GM21423 (cell line): ENCODE data around the gene GRWD1.

Experiments used
- ATAC-seq: cut with Tn5 transposase; IDR thresholded peaks from one replicate; pipeline ENCODE4 v1.9.1; 2021; ENCODE audit warnings: mild to moderate bottlenecking, moderate library complexity; ENCODE audit not compliant: unreplicated experiment

Gene GRWD1

DNA sequence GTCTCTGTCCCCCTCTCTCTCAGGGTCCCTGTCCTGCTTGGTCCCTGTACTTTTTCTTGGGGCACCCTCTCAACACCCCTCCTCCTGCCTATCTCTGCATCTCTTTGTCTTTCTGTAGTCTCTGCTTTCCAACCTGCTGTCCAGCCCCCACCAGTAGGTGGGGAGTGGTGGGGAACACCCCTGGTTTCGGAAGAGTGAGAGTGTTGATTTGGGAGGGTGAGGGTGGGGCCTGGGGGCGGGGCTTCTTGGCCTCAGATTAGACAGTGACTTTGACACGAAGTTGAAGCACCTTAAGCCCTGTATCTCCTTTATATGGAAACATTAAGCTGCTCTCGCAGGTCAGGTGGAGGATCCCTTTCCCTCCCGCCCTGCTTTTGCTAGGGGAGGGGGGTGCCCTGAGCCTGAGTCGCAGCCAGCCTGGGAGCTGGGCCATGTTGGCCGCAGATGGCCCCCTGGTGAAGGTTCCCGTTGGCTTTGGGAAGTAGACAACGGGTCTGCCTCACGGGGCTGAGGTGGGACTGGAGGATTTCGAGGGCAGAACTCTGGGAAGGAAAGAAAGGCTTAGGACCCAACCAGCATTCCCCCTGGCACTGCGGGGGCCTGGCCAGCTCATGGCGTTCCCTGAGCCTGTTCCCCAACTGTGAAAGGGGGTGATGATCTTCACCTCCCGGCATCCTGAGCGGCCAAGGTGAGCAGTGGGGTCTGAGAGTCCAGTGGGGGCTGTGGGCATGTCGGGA lies 9.6 kb downstream of the GRWD1 start, which contains the start of gene KCNJ14:
Gene KCNJ14, plus strand, starts transcription at position 404 of the 737 bp plus-strand sequence. CDS start 6,151 bp downstream, outside the sequence.
- no peak for ATAC-seq

DNA sequence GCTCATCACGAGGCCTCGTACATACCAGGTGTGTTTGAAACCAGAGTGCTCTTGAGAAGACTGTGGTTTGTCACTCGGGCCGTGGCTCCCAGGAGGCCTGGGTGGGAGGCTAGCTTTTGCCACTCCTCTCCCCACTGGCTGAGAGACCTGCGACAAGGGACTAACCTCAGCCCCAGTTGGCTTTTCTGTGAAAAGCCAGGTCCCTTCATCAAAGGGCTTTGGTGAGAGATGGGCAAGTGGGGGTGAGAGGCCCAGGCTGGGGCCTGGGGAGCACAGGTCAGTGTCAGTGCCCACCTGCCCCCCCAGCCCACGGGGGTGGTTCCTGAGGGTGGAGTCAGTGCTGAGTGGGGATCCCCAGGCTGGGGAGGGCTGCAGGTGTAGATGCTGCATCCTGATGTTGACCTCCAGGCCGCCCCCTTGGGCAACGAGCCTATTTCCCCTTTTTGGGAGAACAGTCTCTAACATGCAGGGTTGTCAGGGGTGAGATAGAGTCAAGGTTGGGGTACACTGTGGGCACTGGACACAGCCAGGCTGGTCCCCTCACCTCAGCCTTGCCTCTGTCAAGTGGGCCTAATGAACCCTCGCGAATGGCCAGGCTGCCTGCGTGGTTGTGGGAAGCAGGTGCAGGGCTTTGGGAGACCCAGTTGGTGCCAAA lies 10.3 kb downstream of the GRWD1 start:
- ATAC-seq, result no peak

DNA sequence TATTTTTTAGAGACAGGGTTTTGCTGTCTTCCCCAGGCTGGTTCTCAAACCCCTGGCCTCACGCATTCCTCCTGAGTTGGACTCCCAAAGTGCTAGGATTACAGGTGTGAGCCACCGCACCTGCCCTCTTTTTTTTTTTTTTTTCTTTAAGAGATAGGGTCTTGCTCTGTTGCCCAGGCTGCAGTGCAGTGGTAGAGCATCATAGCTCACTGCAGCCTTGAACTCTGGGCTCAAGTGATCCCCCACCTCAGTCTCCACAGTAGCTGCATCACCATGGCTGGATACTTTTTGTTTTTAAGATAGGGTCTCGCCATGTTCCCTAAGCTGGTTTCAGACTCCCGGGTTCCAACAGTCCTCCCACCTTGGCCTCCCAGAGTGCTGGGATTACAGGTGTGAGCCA lies 11.1 kb downstream of the GRWD1 start:
- no peak for ATAC-seq

DNA sequence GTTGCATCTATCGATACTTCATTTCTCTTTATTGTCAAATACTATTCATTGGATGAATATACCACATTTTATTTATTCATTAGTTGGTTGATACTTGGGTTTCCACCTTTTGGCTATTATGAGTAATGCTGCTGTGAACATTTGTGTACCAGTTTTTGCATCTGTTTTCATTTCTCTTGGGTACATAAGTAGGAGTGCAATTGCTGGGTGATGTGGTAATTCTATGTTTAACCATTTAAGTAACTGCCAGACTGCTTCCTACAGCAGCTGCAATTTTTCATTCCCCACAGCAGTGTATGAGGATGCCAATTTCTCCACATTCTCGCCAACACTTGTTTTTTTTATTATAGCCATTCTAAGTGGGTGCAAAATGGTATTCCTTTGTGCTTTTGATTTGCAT lies 12.2 kb downstream of the GRWD1 start:
- no peak for ATAC-seq

DNA sequence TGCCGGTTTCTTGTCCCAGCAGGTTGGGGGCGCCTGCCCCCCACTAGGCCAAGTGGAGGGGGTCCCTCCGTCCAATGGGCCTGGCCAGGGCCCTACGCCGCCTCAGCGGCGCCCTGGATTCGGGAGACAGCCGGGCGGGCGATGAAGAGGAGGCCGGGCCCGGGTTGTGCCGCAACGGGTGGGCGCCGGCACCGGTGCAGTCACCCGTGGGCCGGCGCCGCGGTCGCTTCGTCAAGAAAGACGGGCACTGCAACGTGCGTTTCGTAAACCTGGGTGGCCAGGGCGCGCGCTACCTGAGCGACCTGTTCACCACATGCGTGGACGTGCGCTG lies 15.8 kb downstream of the GRWD1 start:
- ATAC-seq, result no peak

DNA sequence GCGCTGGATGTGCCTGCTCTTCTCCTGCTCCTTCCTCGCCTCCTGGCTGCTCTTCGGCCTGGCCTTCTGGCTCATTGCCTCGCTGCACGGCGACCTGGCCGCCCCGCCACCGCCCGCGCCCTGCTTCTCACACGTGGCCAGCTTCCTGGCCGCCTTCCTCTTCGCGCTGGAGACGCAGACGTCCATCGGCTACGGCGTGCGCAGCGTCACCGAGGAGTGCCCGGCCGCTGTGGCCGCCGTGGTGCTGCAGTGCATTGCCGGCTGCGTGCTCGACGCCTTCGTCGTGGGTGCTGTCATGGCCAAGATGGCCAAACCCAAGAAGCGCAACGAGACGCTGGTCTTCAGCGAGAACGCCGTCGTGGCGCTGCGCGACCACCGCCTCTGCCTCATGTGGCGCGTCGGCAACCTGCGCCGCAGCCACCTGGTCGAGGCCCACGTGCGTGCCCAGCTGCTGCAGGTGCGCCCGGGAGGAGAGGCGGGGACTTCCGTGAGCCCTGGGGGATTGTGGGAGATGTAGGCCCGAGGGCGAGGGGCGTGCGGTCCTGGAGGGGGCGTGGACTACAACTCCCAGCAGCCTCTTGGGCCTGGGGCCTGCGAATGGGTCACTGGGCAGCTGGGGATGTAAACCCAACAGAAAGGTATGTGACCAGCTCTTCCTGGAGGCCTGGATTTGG lies 16.3 kb downstream of the GRWD1 start:
- ATAC-seq, result no peak

DNA sequence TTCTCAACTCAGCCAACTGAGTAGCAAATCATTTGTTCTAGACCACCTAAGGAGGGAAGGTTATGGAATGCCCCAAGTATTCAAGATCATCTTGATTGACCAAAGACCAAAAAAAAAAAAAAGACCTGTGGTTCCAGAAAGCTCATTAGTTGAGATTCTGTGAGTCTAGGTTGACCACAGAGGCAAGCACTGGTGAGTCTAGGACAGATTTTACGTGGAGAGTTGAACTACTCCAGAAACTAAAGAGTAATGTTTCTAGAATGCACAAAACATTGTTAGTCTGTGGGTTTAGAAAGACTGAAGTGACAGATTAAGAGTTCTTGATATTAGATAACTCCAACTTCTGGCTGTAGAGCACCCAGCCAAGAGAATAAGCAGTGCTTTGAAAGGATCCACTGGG lies 19.4 kb downstream of the GRWD1 start:
- ATAC-seq, result no peak

DNA sequence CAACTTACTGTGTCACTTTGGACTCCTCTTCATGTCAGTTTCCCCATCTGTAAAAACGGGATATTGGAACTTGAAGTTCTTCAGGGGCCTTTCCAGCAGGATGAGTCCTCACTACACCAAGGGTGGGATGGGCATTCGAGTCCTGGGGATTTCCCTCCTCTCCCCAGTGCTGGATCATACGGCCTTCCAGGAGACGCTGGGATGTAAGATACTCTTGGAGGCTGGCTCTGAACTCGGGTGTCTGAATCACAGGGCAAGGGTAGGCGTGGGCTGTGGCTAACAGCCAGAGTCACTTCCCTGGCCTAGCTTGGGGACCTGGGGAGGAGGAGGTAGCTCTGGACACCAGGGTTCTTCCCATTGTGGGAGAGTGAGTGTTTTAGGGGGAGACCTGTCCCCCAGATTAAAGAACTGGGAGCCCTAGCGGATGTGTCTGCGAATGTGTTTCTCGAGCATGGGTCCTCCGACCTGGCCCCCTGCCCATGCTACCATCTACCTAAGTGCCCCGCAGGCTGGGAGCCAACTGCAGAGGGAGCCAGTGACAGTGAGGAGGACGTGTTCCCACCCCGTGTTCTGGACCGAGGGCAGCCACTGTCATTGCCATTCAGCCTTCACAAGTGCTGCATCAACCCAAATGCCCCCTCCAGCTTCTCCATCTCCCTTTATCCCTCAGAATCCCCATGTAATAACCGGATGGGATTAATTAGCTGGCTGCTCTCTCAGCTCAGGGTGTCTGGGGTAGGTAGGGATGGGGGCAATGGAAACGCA lies 21.0 kb downstream of the GRWD1 start:
- ATAC-seq, result no peak

DNA sequence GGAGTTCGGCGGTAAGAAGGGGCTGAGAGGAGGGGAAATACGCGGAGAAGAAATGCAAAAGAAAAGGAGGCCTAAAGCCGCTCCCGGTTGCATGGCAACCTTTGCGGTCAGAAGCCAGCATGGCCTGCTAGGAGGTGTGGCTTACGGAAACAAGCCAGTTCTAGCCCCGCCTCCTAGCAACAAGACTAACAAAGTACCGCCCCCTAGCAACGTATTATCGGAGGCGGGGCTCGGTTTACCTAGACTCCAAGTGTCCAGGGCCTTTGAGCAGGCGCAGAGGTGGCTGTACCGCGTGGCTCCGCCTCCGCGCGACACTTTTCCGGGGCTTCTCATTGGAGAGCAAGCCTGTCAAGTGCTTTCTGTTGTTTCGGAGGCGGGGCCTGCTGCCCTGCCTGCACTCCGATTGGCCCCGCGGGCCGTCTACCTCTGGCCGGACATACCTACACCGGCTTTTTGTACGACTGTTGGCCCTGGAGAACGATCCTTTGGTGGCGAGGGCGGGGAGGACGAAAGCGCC lies 23.0 kb downstream of the GRWD1 start:
- ATAC-seq, result peak; percentile 90

DNA sequence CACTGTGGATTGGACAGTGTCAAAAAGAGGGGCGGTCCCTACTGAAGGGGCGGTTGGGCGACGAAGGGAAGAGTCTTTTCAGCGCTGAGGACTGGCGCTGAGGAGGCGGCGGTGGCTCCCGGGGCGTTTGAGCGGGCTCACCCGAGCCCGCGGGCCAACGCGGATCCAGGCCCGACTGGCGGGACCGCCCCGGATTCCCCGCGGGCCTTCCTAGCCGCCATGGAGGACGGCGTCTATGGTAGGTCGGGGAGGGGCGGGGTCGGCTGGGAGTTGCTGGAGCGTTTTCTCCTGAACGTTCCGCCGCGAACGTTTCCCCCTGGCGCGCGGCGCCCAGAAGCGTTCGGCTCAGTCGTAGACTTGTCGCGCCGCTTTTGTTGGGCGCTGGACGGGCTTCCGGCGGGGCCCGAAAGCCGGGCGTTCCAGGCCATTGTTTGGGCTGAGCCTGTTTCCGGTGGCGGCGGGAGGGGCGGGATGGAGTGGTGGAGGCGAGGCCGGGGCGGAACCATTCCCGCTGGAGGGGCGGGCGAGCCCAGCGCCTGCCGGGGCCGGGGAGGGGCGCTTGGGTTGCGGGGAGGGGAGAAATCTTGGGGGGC lies 23.6 kb downstream of the GRWD1 start, which contains the start of gene CYTH2:
Gene CYTH2, plus strand, starts transcription at position 81 of the 593 bp plus-strand sequence. Its CDS starts 139 bp downstream, at position 220.
- ATAC-seq, result peak; percentile 20

DNA sequence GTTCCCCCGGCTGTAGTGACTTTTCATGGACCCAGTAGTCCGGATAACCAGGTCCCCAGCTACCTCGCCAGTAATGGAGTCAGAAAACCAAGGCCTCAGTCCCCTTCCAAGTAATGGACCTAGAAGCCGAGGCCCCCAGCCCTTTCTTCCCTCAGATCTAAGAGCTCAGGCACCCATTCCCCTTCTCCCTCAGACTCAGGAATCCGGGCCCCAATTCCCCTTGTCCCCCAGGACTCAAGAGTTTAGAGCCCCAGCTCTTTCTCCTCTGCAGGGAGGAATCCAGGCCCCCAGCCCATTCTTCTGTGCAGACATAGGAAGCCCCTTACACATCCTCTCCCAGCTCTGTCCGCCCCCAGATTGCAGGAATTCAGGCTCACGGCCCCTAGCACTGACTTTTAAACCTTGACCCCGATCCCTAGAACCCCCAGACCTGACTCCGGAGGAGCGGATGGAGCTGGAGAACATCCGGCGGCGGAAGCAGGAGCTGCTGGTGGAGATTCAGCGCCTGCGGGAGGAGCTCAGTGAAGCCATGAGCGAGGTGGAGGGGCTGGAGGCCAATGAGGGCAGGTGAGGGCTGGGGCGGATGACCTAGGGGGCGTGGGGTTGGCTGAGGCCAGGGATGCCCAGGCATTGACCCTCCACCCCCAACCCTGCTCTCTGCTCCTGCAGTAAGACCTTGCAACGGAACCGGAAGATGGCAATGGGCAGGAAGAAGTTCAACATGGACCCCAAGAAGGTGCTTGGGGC lies 24.3 kb downstream of the GRWD1 start:
- no peak for ATAC-seq

DNA sequence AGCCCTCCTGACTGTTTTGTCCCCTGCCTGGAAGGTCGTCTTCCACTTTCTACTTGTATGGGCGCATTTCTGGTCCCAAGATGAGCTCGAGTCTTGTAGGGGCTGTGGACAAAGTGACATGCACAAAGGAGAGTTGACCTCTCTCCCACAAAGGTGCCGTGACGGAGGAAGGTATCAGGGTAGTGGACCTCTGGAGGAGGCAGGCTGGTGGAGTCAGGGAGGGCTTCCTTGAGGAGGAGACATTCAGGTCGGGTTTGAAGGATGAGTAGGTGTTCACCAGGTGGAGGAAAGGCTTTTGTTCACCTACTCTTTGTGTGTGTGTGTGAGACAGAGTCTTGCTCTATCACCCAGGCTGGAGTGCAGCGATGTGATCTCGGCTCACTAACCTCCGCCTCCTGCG lies 25.1 kb downstream of the GRWD1 start:
- ATAC-seq, result no peak

DNA sequence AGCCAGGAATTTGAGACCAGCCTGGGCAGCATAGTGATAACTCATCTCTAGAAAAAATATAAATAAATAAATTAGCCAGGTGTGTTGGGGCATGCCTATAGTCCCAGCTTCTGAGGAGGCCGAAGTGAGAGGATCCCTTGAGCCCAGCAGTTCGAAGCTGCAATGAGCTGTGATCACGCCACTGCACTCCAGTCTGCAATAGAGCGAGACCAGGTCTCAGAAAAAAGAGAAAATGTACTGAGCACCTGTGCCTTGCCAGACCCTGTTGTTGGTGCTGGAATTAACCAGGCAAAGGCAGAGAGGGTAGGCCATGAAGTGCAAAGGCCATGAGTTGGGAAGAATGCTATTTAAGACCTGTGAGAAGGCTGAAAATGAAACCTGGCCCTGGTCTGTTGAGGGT lies 26.1 kb downstream of the GRWD1 start:
- ATAC-seq, result no peak

DNA sequence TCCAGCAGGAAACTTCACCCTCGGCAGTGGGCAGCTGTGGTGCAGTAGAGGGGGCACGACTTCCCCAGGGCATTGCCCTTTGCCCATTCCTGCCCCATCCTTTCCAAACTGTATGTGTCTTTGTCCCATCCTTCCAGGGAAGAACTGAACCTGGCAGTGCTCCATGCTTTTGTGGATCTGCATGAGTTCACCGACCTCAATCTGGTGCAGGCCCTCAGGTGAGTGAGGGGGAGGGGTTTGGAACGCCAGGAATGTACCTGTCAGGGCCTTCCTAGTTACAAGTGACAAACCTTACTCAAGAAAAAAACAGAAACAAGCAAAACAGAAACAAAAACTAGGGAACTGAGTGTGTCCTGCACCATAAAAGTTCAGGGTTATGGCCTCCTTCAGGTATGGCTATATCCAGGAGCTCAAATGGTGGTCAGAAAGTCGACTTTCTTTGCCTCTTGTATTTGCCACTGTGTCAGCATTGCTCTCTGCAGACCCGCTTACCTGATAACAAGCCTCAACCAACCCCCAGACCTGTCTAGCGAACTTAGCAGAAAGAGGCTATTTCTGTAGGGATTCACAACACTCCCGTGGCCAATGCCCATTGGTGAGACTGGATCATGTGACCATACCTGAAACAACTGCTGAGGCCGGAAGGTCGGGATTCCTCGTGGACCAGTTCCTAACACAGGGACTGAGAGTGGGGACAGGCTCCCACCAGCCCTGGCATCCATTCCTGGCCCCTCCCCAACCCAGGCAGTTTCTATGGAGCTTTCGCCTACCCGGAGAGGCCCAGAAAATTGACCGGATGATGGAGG lies 27.6 kb downstream of the GRWD1 start:
- no peak for ATAC-seq

DNA sequence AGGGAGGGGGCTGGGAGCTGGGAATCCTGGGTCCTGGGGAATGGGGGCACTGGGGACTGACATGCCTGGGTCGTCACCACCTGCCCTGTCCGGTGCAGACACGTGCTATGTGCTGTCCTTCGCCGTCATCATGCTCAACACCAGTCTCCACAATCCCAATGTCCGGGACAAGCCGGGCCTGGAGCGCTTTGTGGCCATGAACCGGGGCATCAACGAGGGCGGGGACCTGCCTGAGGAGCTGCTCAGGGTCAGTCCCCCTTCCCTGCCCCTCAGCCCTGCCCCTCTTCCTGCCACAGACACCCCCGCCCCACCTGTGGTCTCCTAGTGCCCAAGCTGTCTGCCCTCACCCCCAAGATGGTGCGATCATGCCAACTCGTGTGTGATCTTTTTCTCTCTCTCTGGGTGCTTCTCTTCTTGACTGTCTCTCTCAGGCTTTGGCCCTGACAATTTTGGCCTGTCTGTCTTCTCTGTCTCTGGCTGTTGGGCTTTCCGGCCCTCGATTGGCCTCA lies 28.4 kb downstream of the GRWD1 start:
- ATAC-seq, result no peak

DNA sequence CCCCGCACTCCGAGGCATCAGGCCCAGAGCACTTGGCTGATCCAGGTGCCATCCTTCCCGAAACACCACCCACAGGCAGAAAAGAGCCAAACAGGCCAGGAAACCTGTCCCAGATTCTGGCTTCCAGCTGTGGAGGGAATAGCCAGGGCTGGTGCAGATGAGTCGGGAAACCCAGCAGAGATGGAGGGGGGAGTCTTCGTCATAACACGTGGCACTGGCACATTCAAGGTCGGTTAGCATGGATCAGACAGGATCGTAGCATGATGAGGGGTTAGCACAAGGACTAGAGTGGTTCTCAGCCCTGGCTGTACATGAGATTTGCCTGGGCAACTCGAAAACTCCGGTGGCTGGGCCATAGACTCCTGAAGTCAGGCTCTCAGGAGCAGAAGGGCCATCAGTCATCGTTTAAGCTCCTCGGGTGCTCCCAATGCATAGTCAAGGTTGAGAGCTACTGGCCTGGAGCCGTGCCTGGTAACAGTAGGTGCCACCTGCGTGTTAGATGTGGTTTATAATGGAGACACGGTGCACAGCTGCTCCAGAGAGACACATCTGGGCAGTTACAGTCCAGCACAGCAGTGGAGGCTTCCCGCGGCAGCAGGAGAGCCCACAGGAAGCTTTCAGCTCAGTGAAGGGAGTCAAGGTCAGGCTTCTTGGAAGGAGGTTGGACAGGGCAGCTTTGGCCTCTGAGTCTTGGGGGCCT lies 29.7 kb downstream of the GRWD1 start:
- ATAC-seq, result no peak

DNA sequence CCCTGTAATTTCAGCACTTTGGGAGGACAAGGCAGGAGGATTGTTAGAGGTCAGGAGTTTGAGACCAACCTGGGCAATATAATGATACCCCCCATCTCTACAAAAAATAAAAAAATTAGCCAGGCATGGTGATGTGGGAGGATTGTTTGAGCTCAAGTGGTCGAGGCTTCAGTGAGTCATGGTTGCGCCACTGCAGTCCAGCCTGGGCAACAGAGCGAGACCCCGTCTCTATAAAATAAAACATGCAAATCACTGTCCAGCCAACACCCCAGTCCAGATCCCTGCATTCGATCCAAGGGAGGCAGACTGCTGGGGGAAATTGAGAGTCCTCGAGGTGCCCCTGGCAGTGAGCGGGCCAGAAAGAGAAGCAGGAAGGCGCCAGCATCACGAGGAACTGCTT lies 30.4 kb downstream of the GRWD1 start:
- no peak for ATAC-seq

DNA sequence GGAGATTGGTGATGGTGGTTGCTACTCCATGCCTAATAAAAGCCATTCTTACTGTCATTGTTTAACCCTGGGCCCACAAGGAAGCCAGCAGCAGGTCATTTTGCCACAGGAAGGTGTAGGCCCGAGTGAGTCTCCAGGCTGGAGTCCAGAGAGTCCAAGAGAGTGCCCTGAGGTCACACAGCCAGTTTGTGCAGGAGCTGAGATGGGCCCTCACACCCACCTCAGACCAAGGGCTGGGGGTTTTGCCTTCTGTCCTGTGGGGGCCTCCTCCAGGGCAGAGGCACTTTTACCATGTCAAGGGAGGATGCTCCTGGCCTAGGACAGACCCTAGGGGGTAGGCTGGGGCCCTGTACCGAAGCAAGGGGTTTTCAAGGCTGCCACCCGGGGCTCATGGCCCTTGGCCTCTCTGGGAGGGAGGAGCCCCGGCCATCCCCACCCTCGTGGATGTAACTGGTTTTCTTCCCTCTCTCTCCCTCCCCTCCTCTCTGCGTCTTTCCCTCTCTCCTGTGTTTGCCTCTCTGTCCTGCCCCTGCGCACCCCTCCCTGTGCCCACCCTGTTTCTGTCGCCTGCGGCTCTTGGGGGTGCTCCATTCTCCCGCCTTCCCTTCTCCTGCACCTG lies 31.4 kb downstream of the GRWD1 start:
- ATAC-seq, result no peak
